A673 (cell line): ENCODE data around the gene FCRL6.

Experiments
- EZH2 ChIP-seq: fragments of 200-600 bp; sonication (generic); IDR thresholded peaks from 2 replicates; pipeline ENCODE4 v1.6.1; 2017; ENCODE audit warnings: borderline replicate concordance, low read depth, mild to moderate bottlenecking, mixed read lengths, antibody characterized with exemption, low read length; ENCODE audit not compliant: poor library complexity, severe bottlenecking
- TF ChIP-seq, protein P1 (sequence below): fragments of 300-800, 200-600 bp; sonication (generic); conservative IDR thresholded peaks from 2 replicates; pipeline ENCODE4 v1.5.1; 2017; ENCODE audit warnings: low read depth, mild to moderate bottlenecking, antibody characterized with exemption, low read length, moderate library complexity, mixed read lengths

DNA sequence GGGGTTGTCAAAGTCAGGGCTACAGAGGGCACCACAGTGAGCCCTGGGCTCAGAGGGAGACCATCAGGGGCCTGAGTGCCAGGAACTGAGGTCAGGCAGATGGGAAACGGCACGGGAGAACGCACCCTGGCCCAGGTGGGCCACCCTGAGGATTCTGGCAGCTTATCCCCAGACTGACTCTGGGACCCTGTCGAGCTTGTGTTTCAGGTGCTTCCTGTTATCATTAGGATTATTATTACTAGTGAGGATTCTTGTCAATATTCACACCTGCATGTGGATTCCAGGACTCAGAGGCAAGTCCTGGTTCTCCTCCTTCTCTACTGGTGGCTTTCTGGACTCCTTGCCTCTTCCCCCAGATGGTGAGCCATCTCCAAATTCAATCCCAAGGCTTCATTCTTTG lies 45.1 kb downstream of the FCRL6 start:
- TF ChIP-seq, protein P1, sequence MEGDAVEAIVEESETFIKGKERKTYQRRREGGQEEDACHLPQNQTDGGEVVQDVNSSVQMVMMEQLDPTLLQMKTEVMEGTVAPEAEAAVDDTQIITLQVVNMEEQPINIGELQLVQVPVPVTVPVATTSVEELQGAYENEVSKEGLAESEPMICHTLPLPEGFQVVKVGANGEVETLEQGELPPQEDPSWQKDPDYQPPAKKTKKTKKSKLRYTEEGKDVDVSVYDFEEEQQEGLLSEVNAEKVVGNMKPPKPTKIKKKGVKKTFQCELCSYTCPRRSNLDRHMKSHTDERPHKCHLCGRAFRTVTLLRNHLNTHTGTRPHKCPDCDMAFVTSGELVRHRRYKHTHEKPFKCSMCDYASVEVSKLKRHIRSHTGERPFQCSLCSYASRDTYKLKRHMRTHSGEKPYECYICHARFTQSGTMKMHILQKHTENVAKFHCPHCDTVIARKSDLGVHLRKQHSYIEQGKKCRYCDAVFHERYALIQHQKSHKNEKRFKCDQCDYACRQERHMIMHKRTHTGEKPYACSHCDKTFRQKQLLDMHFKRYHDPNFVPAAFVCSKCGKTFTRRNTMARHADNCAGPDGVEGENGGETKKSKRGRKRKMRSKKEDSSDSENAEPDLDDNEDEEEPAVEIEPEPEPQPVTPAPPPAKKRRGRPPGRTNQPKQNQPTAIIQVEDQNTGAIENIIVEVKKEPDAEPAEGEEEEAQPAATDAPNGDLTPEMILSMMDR: no peak
- TF ChIP-seq EZH2: no peak
